NOMO-1 treated with dmso at 0.1 percent for 144 hours (cell line): ENCODE data around the gene NCOA1.
A peak's percentile ranks its signal among the peaks of the same experiment; 100 is the strongest.

Experiments
- DNase-seq: peaks from one replicate; lab custom pipeline; 2025; ENCODE audit not compliant: unreplicated experiment; lab: John Stamatoyannopoulos, UW

NCOA1 gene

DNA sequence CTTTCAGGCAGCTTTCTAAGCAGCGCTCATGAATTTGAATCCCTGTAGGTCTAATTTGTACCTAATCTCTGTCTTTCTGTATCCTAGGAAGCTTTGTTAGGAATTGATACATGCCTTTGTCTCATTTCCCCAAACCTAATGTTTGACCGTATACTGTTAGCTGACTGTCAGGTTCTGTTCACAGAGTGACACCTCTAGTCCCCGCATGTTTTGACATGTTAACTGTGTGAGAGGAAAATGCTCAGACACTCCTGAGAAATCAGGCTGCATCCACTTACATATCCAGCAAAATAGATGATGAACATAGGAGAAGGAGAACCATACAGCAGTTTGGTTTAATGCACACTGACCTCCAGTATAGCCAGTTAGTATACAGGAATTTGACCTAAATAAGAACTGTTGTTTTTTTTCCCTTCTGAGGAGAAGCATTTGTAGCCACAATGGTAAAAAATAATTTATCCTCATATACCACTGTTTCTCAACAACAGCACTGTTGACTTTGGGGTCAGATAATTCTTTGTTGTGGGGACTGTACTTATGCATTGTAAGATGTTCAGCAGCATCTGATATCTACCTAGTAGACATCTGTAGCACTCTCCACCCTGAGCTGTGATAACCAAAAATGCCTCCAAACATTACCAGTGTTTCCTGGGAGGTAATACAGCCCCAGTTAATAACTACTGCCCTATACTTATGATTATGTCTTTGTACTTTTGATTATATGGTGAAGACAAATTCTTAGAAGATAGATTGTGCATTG is 130.9 kb downstream of the NCOA1 start:
- DNase-seq: no peak

DNA sequence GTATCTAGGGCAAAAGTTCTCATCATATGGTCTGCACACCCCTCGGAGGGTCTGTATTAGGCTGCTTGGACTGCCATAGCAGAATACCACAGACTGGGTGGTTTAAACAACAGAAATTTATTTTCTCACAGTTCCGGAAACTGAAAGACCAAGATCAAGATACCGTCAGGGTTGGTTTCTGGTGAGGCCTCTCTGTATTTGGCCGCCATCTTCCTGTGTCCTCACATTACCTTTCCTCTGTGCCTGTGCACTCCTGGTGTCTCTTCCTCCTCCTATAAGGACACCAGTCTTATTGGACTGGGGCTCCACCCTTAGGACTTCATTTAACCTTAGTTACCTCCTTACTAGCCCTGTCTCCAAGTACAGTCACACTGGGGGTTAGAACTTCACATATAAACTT is 132.5 kb downstream of the NCOA1 start:
- no peak for DNase-seq

GRCh38 chr2:24625728-24626127 is 134.7 kb downstream of the NCOA1 start:
- no peak for DNase-seq

GRCh38 chr2:24626131-24626530 is 135.1 kb downstream of the NCOA1 start:
- DNase-seq: no peak

GRCh38 chr2:24628746-24629145 is 137.7 kb downstream of the NCOA1 start:
- no peak for DNase-seq

DNA sequence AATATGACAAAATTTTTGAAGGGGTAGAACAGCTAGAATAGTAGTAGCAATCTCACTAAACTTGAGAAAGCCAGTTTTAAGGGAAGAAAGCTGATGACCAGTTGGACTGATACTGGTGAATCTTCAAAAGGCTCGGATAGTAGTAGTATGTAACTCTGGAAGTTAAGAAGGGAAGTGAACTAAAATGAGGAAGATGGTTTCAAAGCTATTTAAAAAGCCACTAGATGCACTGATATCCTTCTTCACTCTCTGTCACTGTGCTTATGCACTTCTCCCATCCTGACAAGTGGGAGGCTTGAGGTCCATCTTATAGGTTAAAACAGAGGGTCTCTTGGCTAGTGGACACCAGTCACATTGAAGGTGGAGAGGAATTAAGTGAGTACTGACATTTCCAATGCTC is 141.1 kb downstream of the NCOA1 start:
- peak; percentile 3 for DNase-seq

- DNase-seq: no peak
Measured at GRCh38 chr2:24635181-24635580, 144.1 kb downstream of the NCOA1 start.

- DNase-seq: no peak
Measured at GRCh38 chr2:24638568-24638967, 147.5 kb downstream of the NCOA1 start.

GRCh38 chr2:24642351-24642750 is 151.3 kb downstream of the NCOA1 start:
- no peak for DNase-seq

- DNase-seq: no peak
Measured at GRCh38 chr2:24643051-24643450, 152.0 kb downstream of the NCOA1 start.

DNA sequence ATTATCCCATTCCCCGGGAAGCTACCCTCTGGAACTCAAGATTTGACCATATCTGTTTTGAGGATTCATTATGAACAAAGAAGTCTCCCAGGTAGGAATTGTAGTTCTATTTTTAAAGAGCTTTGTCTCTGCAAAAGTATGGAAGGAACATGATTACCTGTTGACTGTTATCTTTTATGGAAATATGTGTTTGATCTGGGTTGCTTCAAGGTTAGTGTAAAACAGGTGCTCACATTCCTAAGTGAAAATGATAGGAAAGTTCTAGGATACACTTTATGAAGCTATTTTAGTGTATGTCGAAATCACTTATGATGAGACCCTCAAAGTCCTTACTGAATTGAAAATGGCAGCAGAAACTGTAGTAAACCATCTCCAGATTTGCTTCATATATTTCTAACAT is 153.0 kb downstream of the NCOA1 start:
- DNase-seq: no peak

- DNase-seq: no peak
Measured at GRCh38 chr2:24650997-24651642, 160.1 kb downstream of the NCOA1 start.

DNA sequence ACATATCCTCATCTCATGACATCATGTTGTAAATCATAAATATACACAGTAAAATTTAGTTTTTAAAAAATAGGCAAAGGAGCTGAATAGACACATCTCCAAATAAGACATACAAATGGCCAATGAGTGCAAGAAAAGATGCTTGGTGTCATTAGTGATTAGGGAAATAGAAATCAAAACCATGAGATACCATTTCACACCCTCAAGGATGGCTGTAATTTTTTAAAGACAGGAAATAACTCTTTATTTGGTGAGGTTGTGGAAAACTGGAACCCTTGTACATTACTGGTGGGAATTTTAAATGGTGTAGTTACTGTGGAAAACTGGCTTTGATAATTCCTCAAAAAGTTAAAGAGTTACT is 160.6 kb downstream of the NCOA1 start:
- DNase-seq: no peak

- DNase-seq: peak; percentile 21
Measured at GRCh38 chr2:24652265-24653182, 161.5 kb downstream of the NCOA1 start.

GRCh38 chr2:24657818-24658217 is 166.8 kb downstream of the NCOA1 start:
- DNase-seq: no peak

GRCh38 chr2:24658531-24659202 is 167.6 kb downstream of the NCOA1 start:
- DNase-seq: no peak

DNA sequence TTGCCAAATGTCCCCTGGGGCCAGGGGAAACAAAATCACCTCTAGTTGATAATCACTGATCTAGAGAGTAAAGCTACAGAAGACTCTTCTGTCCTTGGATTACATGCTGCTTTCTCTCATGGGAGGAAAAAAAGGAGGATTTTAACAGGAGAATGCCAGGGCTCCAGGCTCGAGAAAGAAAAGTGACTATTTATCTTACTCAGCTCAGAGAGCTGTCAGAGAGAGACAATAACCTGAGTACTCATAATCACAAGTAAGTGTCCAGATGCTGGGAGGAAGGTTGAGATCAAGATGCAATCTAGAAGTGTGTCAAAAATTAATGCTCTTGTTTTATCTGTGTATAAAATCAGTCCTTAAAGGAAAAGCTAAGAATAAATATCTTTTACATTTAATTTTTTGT is 168.8 kb downstream of the NCOA1 start:
- no peak for DNase-seq

DNA sequence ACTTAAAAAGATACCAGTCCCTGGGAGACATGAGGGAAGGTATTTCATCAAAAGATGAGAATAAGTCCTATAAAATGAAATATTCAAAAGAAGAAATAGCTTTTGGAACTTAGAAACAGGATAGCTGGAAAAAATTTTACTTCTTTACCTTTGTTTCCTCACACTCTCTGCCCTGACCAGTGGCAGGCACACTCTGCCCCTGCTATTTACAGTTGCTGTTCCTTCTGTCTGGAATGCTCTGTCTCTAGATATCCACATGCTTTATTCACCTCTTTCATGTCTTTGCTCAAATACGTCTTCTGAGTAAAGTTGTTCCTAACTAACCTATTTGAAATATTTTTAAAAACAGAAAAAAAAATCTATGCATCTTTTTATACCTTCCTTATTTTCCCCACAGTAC is 176.5 kb downstream of the NCOA1 start:
- DNase-seq: no peak

DNA sequence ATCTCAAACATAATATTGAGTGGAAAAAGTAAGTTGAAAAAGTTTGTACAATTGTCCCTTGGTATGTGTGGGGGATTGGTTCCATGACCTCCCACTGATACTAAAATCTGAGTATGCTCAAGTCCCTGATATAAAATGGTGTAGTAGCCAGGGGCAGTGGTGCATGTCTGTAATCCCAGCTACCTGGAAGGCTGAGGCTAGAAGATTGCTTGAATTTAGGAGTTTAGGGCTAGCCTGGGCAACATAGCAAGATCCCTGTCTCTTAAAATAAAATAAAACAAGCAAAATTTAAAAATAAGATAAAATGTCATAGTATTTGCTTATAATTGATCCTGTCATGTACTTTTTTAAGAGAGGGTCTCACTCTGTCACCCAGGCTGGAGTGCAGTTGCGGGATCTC is 180.2 kb downstream of the NCOA1 start:
- DNase-seq: no peak

DNA sequence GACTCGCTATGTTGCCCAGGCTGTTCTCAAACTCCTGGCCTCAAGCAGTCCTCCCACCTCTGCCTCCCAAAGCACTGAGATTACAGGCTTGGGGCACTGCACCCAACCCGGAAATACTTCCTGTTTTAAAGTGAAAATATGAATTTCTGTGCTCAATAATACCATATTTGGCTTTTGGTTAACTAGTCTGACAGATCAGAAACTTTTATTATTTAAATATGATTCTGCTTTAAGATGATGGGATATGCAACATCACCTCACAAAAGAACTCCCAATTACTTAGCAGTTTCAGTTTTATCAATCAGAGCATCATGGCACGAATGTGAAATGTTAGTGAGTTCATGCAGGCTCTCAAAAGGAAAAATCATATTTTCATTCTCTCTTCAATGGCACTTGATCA is 181.5 kb downstream of the NCOA1 start:
- no peak for DNase-seq

- DNase-seq: no peak
Measured at GRCh38 chr2:24675338-24675737, 184.3 kb downstream of the NCOA1 start.
